HG02623 (cell line): ENCODE data around the gene MYOG.

Experiments
- ATAC-seq: cut with Tn5 transposase; IDR thresholded peaks from one replicate; pipeline ENCODE4 v1.9.1; 2021; ENCODE audit warnings: moderate library complexity; ENCODE audit not compliant: unreplicated experiment

The MYOG gene

GRCh38 chr1:203085528-203086406, at the start of gene MYOG:
TSS of gene MYOG (minus strand) at chr1:203086012. CDS start at chr1:203085961, 51 bp downstream.
- ATAC-seq: no peak

DNA sequence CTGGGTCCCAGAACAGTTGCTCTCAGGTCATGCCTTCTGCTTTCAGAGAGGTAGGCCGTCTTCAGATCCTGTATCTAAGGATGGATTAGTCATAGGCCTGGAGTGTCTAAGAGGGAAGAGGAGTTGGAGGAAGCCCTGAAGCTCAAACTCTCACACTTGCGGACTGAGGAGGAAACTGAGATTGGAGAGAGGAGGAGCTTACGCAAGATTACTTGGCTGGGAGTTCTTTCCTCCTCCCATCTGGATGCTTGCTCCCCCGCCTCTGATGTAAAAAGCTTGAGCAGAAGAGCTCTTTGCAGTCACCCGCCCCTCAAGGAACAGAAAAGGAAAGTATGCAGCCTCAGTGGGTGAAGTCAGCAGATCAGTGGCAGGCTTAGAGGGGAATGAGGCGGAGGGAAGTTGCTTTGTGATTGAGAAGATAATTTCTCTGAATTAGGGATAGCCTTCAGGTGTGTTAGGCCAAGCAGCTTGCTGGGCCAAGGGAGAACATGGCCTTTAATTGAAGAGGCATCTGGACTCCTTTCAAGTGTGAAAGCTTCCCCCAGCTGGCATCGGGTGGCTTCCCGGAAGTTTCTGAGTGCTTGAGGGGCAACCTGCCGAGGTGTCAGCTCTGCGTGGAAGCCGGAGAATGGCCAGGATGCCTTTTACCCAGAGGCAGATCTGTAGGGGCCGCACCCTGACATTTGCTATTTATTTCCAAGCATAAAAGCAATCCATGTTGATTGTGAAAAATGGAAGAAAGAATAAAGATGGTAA, 48.3 kb upstream of the MYOG start:
- no peak for ATAC-seq

GRCh38 chr1:203131548-203132200, 45.9 kb upstream of the MYOG start:
- no peak for ATAC-seq

DNA sequence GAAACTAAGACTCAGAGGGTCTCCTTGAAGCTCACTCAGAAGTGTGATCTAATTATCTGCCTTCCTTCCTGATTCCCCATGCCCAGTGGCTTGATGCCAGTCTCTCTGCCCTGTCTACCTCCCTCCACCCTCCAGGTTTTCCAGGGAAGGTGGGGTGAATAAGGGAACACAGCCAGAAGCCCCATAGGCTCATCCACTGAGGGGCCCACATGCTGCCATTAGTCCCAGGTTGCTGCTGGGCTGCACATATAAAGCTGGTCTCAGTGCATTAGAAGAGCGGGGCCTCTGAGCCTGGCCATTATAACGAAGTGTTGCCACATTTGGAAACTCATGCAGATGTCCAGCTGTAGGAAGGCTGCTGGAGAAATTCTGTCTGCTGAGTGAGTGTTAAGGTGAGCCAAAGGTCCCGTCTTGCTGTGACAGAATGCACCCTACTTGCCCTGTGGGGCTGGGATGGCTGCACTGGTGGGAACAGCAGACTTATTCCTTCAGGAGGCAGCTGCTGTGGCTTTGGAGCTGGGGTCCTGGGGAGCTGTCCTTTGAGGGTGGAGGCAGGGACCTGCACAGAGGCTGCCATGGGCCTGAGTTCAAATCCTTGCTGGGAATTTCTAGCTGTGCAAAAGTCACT, 44.7 kb upstream of the MYOG start:
- ATAC-seq: no peak

GRCh38 chr1:203129501-203130231, 43.9 kb upstream of the MYOG start:
- no peak for ATAC-seq

DNA sequence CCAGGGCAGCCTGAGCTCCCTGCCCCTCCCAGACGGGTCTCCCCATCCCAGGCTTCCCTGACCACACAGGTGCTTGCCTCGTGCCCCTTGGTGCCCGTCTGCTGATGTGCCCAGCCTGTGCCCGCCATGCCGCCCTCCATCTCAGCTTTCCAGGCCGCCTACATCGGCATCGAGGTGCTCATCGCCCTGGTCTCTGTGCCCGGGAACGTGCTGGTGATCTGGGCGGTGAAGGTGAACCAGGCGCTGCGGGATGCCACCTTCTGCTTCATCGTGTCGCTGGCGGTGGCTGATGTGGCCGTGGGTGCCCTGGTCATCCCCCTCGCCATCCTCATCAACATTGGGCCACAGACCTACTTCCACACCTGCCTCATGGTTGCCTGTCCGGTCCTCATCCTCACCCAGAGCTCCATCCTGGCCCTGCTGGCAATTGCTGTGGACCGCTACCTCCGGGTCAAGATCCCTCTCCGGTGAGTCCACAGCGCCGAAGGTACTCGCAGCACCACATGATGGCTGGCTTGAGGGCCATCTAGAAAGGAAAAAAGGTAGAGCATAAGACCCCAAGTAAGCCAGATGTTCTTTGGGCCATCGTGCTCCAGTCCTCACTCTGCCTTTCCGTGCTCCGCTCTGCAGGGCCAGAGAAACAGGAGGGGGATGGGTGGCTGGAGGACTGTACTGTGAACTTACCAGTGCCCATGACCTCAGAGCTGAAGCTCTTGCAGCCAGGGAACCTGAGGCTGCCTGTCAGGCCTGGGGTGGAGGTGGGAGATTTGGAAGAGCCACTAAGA, 43.1 kb upstream of the MYOG start:
- ATAC-seq: no peak

DNA sequence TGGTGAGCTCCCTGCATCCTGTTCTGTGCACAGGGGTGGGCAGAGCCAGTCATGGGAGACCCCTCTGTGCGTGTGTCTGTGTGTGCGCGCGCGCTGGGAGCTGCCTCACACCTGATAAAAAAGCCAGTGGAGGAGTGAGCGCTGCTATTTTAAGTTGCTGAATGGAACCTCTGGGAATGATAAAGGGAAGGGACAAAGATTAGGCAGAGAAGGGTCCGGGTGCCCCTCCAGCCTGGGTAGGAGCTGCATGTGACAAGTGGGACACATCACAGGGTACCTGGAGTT, 42.6 kb upstream of the MYOG start:
- no peak for ATAC-seq

GRCh38 chr1:203127666-203128430, 42.0 kb upstream of the MYOG start, which contains the start of gene ADORA1:
TSS of gene ADORA1 (plus strand) at chr1:203127726. CDS start at chr1:203128842, 1,116 bp downstream.
- no peak for ATAC-seq

- no peak for ATAC-seq
These were observed 41.3 kb upstream of the MYOG start for GRCh38 chr1:203126866-203127665.

- ATAC-seq: no peak
These were observed 40.5 kb upstream of the MYOG start for GRCh38 chr1:203126151-203126865.

DNA sequence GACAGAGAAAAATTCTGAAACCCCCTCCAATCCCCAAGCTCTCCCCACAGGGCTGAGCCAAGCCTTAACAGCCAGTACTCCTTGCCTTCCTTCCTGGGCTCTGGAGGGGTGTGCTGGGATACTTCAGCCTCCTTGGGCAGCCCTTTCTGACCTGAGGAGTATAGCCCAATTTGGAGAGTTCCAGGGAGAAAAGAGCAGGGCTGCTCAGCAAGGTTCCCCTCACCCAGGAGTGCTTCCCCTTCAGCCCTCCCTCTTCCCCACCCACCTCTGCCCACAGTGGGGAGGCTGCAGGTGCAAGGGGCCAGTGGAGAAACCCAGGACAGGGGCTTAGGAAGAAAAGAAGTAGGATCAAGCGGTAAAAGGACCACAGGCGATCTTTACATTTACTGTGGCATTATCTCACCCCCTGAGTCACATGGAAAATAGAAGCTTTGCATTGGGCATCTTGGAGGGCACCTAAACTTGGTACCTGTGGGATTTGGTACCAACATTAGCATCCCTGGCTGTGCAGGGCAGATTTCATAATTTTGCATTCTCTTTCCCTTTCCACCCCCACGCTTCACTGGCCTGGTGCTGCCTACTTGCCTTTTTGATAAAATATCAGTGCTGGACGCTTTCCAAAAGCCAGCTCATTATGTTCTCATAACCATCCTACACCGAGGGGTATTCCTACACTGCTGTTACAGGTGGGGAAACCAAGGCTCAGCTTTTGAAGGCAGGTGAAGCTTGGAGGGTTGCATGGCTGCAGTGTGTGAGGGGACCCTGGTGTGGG, 38.9 kb upstream of the MYOG start:
- ATAC-seq: no peak

- ATAC-seq: no peak
These were observed 38.2 kb upstream of the MYOG start for GRCh38 chr1:203124011-203124410.

GRCh38 chr1:203122159-203122558, 36.3 kb upstream of the MYOG start:
- ATAC-seq: no peak

- ATAC-seq: no peak
These were observed 35.6 kb upstream of the MYOG start for GRCh38 chr1:203121186-203122015.

DNA sequence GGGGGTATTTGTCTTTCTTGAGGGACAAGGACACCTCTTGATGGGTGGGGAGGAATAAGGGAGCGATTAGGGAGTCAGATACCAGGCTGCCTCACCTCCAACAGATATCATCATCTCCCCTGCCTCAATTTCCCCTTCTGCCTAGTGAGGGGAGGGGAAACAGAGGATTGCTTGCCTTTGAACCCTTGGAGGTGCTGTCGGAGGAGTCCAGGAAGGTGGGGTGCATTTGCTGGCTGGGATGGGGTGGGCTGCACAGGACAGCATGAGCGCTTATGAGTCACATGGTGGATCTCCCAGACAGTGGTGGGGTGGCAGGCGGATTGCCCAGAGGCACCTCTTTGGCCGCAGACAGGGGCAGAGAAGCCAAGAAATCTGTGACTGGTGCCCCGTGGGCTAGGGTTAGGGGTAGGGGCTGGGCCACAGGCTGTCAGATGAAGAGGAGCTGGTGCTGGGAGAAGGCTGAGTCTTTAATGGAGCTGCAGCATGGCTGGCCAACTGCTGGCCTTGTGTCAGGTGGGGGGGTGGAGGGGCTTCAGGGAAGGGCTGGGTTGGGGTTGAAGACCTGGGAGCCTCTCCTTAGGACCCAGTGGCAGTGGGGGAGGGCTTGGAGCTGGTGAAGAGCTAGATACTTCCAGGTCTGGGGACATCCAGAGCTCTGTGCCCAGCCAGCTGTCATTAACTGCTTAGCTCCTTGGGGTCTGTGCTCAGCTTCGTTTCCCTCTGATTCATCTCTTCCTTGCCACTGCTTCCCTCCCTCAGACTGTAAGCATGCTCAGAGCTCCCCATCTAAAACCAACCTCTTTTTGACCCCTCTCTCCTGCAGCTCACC, 34.7 kb upstream of the MYOG start:
- ATAC-seq: no peak
